Amygdala (tissue), 56 donors: ENCODE results near the gene CORO1A.
"Not testable (repeated sequence)": the region's sequence is repeated elsewhere in the genome, so short reads cannot be mapped to it uniquely, and the experiment has no call there.

ENCODE experiments used
- DNase-seq, 56 donors: peaks; one replicate each; lab custom pipeline; 2025; lab: John Stamatoyannopoulos, UW

The CORO1A gene

GRCh38 chr16:30199049-30199448, 15.6 kb downstream of the CORO1A start, which contains the start of gene SULT1A3:
Gene SULT1A3, plus strand, starts transcription at chr16:30199255. Its CDS starts 1,474 bp downstream, at chr16:30200729.
- not testable (repeated sequence) for DNase-seq

DNA sequence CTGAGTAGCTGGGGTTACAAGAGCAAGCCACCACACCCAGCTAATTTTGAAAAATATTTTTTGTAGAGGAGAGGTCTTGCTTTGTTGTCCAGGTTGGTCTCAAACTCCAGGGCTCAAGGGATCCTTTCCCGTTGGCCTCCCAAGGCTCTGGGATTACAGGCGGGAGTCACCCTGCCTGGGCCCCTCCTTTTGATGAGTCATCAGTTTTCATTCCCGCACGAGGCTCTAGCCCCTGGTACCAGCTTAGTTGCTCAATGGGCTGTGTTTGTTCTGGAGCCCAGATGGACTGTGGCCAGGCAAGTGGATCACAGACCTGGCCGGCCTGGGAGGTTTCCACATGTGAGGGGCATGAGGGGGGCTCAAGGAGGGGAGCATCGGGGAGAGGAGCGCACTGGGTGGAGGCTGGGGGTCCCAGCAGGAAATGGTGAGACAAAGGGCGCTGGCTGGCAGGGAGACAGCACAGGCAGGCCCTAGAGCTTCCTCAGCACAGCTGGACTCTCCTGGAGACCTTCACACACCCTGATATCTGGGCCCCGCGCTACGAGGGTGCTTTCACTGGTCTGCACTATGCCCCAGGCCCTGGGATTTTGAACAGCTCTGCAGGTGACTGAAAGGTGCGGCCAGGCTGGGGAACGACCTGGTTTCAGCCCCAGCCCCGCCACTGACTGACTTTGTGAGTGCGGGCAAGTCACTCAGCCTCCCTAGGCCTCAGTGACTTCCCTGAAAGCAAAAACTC, 16.4 kb downstream of the CORO1A start:
- not testable (repeated sequence) for DNase-seq

GRCh38 chr16:30205541-30206236, 22.3 kb downstream of the CORO1A start:
- DNase-seq, result not testable (repeated sequence)

DNA sequence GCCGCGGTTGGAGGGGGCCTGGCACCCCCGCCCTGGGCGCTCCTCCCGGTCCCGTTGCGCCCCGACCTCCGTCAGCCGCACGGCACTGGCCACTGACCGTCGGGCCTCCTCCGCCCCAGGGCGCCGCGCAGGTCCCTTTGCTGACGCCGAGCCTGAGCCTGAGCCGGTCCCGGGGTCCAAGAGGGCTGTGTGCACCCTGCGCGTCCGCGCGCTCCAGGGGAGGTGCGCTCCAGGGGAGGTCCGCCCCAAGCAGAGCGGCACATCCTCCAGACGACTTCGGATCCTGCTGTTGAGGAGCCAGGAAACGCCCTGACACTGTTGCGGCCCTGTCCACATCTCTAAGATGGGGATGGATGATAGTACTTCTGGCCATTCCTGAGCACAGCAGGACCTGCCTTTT, 22.9 kb downstream of the CORO1A start:
- DNase-seq, result not testable (repeated sequence)

DNA sequence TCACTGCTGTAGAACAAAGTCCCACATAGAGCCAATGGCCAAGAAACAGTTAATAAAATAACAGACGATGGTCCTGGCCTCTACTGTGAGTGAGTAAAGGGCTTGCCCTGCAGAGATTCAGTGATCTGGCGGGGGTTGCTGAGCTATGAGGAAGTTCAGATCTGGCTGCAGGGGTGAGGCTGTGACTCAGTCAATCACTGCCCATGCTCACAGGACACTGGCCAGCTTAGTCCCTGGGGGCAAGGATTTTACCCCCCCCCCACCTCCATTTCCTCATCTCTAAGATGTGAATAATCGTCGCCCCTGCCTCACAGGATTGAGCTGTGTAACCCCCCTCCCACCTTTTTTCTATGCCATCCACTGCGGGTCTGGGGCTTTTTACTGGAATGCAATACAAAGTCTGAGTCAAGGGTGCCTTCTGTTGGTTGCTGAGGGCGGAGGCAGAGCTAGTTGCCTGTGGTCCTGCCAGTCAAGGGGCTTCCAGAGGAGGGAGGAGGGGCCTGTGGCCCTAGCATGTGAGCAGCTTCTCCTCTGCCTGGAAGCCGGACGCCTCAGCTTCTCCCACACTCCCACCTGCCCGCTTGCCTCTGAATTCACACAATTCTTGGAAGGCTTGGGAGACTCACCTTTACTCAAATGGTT, 23.8 kb downstream of the CORO1A start:
- DNase-seq, result not testable (repeated sequence)

- DNase-seq, result not testable (repeated sequence)
Observed at GRCh38 chr16:30209032-30209431, 25.6 kb downstream of the CORO1A start.

- DNase-seq, result not testable (repeated sequence)
Observed at GRCh38 chr16:30211414-30211813, 28.0 kb downstream of the CORO1A start.

GRCh38 chr16:30217082-30217481, 33.7 kb downstream of the CORO1A start:
- DNase-seq, result not testable (repeated sequence)
